Prostate gland (tissue), 2 donors: ENCODE measurements around the gene POLR1C. TPM values are rescaled to one million over a fixed set of nuclear protein-coding genes. Genes with fewer than 3 reads are reported as not detected.
"Not testable (repeated sequence)": the region's sequence is repeated elsewhere in the genome, so short reads cannot be mapped to it uniquely, and the experiment has no call there.

ENCODE experiments used
- DNase-seq: peaks from one replicate; pipeline ENCODE4 v3.0.0-alpha.2; 2019; ENCODE audit warnings: low spot score
- H3K27ac ChIP-seq, 2 donors: fragments of 200-600 bp; sonication (generic); 2 replicates each; pipeline ENCODE4 v1.5.1; 2017 to 2019
- H3K27me3 ChIP-seq: fragments of 200-600 bp; sonication (generic); replicated peaks from 2 replicates; pipeline ENCODE4 v1.5.1; 2019; ENCODE audit not compliant: insufficient read depth
- H3K36me3 ChIP-seq, 2 donors: fragments of 200-600 bp; sonication (generic); 1 replicate in 1 of 2; 2 replicates in 1 of 2; pipeline versions ENCODE4 v1.5.1 to v1.8.1; 2017 to 2019
- H3K4me1 ChIP-seq: fragments of 200-600 bp; sonication (generic); replicated peaks from 2 replicates; pipeline ENCODE4 v1.5.1; 2019
- H3K4me3 ChIP-seq, 2 donors: fragments of 200-600 bp; sonication (generic); 2 replicates each; pipeline ENCODE4 v1.5.1; 2017 to 2019
- H3K9me3 ChIP-seq: fragments of 200-600 bp; sonication (generic); 2 replicates; pipeline ENCODE4 v1.5.1; 2017
- CTCF ChIP-seq, 4 experiments: fragments of 200-600 bp in 2 of 4; fragments of 450-650 bp in 2 of 4; sonication (generic) in 2 of 4; IDR thresholded peaks; 1 replicate in 3 of 4; 2 replicates in 1 of 4; pipeline ENCODE4 v1.5.1; 2016 to 2019; ENCODE audit warnings: antibody characterized with exemption in 4 of 4, mild to moderate bottlenecking in 2 of 4, moderate library complexity in 2 of 4
- POLR2A ChIP-seq: fragments of 450-650 bp; IDR thresholded peaks from one replicate; pipeline ENCODE4 v1.6.1; 2016; ENCODE audit warnings: antibody characterized with exemption, mild to moderate bottlenecking
- POLR2AphosphoS5 ChIP-seq: sonication (generic); formaldehyde crosslinking; IDR thresholded peaks from one replicate; pipeline ENCODE4 v1.6.1; 2017; ENCODE audit warnings: antibody characterized with exemption
- WGBS: methylation state at CpG from one replicate; pipeline ENCODE4 v1.1.5; 2018; 5-methylcytosine and 5-hydroxymethylcytosine counted together
- intact Hi-C: fragments of 100-400 bp; cut with DNase I; formaldehyde crosslinking; loops from one replicate; pipeline ENCODE4 v1.14.2; 2022
- total RNA-seq, 2 donors: library from RNA; depleted of rRNA; stranded (reverse); fragments of >200 nt; gene quantifications; one replicate each; pipeline ENCODE4 v1.1.0, GENCODE V29; 2016

Gene POLR1C
- total RNA-seq, 2 donors from 2014 or later: 24.4 to 37.2 TPM

- H3K4me1 ChIP-seq: no peaks in the 10 kb centered on the region
- H3K36me3 ChIP-seq: peaks cover 0 to 9% of the 10 kb centered on the region in 2 donors
- no peaks in the 10 kb centered on the region for H3K27me3 ChIP-seq
- DNase-seq: no peak
- no peak overlapping the region for H3K4me3 ChIP-seq
- 78% methylated on average over 8 of the region's 8 CpGs for WGBS
- intact Hi-C loops: no loop called here
- no peaks in the 10 kb centered on the region for H3K9me3 ChIP-seq
- H3K27ac ChIP-seq: no peak overlapping the region
- TF ChIP-seq CTCF (IDR thresholded peaks at IDR 0.05): no peak
- TF ChIP-seq POLR2AphosphoS5: no peak
- TF ChIP-seq POLR2A: no peak
Observed at GRCh38 chr6:43522547-43523261, 5.8 kb downstream of the POLR1C start.

DNA sequence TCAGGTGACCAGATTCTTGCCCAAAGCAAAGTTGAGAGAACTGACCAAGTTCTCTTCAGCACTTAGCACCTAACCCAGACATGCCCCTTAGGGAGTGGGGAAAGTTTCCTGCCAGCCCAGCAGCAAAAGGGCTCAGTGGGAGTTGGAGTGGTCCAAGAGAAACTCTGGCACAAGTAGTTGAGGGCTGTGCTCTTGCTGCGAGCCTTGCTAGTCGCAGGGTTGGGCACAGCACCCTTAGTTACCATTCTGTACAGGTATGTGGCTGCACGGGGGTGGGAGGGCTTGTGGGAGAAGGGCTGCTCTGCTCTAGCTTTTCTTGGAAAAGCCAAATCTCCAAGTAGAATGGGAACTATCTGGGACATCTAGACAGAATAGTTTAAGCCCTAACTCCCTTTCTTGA, 6.4 kb downstream of the POLR1C start:
- intact Hi-C loops: no loop called here
- Histone ChIP-seq H3K9me3 (no peaks in the 10 kb centered on the region), H3K4me1 (no peaks in the 10 kb centered on the region), H3K4me3 (no peak overlapping the region), H3K36me3 (peaks cover 0 to 12% of the 10 kb centered on the region in 2 donors), H3K27me3 (no peaks in the 10 kb centered on the region), H3K27ac (no peak overlapping the region)
- TF ChIP-seq POLR2A: no peak
- no peak for TF ChIP-seq POLR2AphosphoS5
- no peak for TF ChIP-seq CTCF (IDR thresholded peaks at IDR 0.05)
- whole genome bisulfite sequencing: 91% methylated on average over 3 of the region's 3 CpGs
- no peak for DNase-seq

- TF ChIP-seq POLR2A: no peak
- TF ChIP-seq POLR2AphosphoS5: no peak
- no peak for TF ChIP-seq CTCF (IDR thresholded peaks at IDR 0.05)
- 80% methylated on average over 10 of the region's 10 CpGs for WGBS
- Histone ChIP-seq H3K27me3 (no peaks in the 10 kb centered on the region), H3K9me3 (no peaks in the 10 kb centered on the region), H3K4me1 (no peaks in the 10 kb centered on the region), H3K4me3 (no peak overlapping the region), H3K36me3 (peaks cover 0 to 20% of the 10 kb centered on the region in 2 donors), H3K27ac (no peak overlapping the region)
- DNase-seq: no peak
- intact Hi-C loops: no loop called here
Observed at GRCh38 chr6:43524483-43524961, 7.6 kb downstream of the POLR1C start.

DNA sequence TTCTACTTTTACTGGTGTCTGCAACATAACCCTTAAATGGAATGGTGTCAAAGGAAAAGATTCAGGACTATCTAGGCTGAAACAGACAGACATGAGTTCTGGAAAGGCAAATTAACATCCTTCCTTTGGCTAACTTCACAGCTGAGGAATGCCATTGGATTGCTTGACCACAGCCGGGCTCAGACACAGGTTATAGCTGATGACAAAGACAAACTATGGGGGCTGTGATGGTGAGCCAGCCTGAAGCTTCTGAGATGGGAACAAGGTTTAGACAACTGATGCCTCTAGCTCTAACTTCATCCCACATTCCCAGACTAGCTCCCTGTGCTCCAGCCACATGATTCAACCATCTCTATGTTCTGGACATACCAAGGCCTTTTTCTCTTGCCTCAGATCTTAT, 15.3 kb downstream of the POLR1C start:
- no peak for DNase-seq
- Histone ChIP-seq H3K27ac (no peak overlapping the region), H3K4me3 (no peak overlapping the region), H3K27me3 (no peaks in the 10 kb centered on the region), H3K9me3 (no peaks in the 10 kb centered on the region), H3K4me1 (no peaks in the 10 kb centered on the region), H3K36me3 (peaks cover 0 to 11% of the 10 kb centered on the region in 2 donors)
- 81% methylated on average over 1 of the region's 1 CpG for WGBS
- intact Hi-C loops: no loop called here
- TF ChIP-seq CTCF (IDR thresholded peaks at IDR 0.05): no peak
- TF ChIP-seq POLR2AphosphoS5: no peak
- TF ChIP-seq POLR2A: no peak

- H3K4me1 ChIP-seq, H3K9me3 ChIP-seq, H3K36me3 ChIP-seq, intact Hi-C loops, H3K27ac ChIP-seq, H3K27me3 ChIP-seq, H3K4me3 ChIP-seq, DNase-seq: not testable (repeated sequence)
- 94% methylated on average over 17 of the region's 17 CpGs for WGBS
Observed at GRCh38 chr6:43538986-43539385, 22.1 kb downstream of the POLR1C start.

DNA sequence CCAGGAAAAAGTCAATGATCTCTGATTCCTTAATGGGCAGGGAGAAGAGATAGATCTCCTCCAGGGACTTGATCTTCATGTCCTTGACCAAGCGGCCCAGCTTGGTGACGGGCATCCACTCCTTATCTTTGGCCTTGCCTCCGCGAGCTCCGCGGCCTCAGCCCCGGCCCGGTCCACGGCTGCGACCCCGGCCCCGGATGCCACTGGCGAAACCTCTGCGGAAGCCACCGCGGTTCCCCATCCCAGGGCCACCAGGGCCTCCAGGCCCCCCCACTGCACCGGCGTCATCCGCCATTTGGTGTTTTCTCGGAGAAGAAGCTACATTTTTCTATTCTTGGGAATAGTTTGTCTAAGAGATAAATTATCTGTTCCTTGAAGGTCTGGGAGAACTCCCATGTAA, 22.5 kb downstream of the POLR1C start:
- H3K27me3 ChIP-seq, DNase-seq, H3K27ac ChIP-seq, H3K36me3 ChIP-seq, H3K9me3 ChIP-seq, H3K4me3 ChIP-seq, H3K4me1 ChIP-seq, intact Hi-C loops: not testable (repeated sequence)
- 96% methylated on average over 20 of the region's 20 CpGs for WGBS
